Measurements from ENCODE around the gene CHN2.

CHN2 gene

DNA sequence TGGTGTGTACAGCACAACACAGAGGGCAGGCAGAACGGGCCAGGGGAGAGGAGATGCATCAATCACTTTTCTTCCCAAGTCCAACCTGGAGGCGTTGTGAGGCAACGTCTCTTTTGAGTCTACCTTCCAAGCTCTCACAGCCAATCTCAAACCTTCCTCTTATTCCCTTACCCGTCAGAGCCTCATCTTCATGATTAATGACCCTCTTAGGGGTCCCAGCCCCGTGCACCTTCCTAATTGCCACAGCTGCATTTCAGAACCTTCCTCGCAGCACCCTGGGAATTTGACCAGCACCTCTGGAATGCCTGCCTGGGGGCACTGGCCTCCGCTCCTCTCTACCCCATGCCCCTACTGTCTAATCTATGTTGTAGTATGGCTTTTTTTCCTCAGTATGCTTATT, 199.7 kb downstream of the CHN2 start:
- DNase-seq (ENCODE audit: low read depth in 2 of 2) = no peak

DNA sequence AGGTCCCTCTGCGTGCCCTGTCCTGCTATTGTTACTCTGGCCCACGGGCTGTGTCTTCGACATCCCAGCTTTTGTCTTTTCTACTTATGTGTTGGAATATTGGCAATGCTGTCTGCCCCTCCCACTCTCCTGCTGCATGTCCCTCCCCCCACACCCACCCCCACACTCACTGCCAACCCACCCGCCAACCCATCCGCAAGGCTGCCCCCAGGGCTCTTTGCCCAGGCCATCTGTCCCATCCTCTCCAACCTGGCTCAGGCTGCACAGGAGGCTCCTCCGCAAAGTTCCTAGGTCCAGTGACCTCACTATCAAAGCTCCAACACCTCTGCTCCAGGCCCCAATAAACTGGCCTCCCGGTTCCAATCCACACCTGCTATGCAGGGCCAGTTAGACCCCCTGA, 202.0 kb downstream of the CHN2 start:
- DNase-seq (ENCODE audit: low read depth in 2 of 2) = no peak

DNA sequence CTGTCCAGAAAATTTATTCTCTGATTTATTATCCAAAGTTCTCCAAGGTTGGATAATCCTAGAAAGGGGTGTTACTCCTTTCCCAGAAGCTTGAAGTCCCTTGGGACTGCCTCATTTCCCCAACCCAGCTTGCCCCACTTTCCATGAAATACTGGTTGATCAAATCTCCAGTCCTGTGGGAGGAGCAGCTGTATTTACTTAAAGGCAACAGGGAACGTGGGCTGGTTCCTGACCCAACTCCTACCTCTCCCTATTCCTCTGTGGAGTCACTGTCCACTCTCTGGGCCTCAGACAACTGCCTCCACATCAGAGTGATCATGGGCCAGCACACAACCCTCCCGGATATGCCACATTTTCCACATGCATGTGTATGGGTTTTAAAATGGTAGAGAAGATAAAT, 202.8 kb downstream of the CHN2 start:
- DNase-seq (ENCODE audit: low read depth in 2 of 2) = no peak

DNA sequence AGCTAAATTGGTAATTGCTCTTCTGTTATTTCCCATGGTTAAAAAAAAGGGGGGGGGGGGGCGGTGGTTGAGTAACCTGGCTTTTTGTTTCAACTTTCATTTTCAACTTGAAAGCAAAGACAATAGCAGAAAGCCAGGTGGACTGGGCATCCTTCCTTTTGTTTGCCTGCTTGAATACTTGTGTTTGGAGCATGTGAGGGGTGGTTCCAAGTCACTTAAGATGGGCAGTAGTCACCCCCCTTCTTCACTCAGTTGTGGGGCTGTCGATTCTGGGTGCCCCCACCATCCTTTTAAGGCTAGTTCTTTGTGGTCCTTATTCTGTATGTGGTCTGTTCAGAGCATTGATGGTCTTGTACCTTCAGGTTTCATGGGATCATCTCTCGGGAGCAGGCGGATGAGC, 203.4 kb downstream of the CHN2 start:
- DNase-seq (ENCODE audit: low read depth in 2 of 2) = no peak

DNA sequence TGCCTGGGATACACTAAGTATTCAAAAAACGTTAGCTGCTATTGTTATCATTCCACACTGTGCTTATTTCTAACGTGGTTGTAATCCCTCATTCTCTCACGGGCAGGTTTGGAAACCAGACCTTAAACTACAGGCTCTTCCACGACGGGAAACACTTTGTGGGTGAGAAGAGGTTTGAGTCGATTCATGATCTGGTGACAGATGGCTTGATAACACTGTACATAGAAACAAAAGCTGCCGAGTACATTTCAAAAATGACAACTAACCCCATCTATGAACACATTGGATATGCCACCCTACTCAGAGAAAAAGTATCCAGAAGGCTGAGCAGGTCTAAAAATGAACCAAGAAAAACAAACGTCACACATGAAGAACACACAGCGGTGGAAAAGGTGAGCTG, 205.9 kb downstream of the CHN2 start:
- DNase-seq (ENCODE audit: low read depth in 2 of 2) = no peak

DNA sequence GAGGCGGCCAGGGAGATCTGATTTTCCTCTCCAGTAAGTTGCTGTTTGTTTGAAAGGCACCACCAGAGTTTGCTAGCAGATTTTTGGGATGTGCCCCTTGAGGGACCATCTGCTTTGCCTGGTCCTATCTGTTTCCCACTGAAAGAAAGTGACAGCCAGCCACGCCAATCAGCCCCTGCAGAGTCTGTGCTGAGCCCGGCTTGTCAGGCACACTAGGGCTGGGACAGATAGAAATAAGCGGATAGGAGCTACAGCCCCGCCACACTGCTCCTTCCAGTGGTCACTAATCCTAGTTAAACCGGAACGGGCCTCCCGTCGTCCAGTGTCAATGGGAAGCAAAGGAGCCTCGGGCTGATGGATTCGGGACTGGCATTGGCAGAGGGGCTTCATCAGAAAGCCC, 207.2 kb downstream of the CHN2 start:
- no peak for DNase-seq (ENCODE audit: low read depth in 2 of 2)

DNA sequence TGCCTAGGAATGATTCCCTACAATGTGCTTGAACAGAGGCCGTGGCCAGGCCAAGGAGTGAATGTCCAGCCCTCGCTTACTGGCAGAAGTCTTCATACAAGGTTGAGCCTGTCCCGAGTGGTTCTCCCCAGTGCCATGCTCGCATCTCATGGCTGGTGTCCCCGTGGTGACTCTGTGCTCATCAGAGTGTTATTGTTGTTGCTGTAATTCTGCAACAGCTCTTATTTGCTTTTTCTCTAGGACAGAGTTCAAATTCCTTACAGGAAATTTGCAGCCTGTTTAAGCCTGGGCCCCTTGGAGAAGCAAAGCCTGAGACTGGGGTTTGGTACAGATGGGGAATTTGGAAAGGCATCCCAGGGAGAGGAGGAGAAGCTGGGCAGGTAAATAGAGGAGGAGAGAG, 211.3 kb downstream of the CHN2 start:
- no peak for DNase-seq (ENCODE audit: low read depth in 2 of 2)

DNA sequence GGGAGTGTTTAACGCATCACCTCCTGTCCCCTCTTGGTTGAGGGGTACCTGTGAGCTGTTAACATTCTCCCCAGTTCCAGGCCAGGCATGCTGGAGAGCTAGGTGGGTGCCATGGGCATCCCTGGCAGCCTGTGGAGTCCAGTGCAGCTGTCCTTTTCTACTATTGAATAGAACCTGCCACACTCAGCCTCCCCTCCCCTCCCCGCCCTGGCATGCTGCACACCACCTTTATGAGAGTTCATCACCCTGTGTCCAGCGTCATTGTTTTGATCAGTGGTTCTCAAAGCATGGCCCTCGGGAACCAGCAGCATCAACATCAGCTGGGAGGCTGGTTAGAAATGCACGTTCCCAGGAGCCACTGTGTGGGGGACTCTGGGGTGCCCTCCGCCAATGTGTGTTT, 211.8 kb downstream of the CHN2 start:
- no peak for DNase-seq (ENCODE audit: low read depth in 2 of 2)

DNA sequence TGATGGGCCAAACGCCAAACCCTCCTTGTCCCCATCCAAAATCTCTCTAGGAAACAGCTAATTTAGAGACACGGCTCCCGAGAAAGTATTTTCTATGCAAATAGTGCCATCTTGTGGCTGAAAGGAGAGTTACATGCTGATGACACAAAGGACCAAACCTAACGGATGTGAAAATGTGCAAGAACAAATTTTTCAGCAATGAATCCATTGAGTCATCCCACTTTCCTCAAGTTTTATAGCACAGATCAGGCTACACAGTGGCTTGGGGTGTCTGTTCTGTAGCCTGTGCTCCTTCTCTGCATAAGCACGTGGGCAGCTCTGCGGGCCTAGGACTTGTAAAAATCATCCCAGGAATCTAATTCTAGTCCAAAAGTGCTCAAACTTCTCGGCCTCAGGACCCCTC, 214.3 kb downstream of the CHN2 start:
- peak; percentile 73 to 78 for DNase-seq (ENCODE audit: low read depth in 2 of 2)

DNA sequence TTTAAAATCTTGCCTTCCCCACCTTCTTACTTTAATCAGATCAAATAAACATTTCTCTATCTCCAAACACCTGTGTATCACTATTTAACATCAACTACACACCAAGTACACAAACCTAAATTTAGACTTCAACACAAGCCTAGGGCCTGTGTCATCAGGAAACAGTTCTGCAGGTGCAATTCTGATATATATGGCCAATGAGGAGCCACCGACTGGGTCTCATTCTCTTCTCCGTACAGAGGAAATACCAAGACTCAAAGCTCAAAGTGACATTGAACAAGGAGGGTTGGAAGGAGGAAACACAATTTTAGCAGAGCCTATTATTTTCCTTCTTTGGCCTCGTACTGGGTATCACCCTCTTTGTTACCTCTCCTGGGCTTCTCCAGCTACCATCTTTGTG, 216.4 kb downstream of the CHN2 start:
- no peak for DNase-seq (ENCODE audit: low read depth in 2 of 2)

DNA sequence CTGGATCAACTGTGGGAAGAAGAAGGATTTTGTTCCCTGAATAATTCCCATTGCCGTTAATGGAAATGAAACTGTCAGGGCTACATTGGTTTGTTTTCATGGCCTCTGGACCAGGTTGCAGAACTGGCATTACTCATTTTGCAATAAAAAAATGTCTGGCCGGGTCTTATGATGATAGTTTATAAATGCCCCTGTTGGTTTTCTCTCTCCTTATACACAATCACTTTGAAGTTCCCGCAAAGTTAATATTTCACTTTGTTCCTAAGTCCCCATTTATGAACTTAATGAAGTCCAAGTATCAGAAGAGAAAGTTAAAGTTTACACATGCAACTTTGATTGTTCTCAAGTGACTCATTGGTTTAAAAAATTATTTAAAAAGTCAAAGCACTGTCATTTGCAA, 218.3 kb downstream of the CHN2 start:
- no peak for DNase-seq (ENCODE audit: low read depth in 2 of 2)

DNA sequence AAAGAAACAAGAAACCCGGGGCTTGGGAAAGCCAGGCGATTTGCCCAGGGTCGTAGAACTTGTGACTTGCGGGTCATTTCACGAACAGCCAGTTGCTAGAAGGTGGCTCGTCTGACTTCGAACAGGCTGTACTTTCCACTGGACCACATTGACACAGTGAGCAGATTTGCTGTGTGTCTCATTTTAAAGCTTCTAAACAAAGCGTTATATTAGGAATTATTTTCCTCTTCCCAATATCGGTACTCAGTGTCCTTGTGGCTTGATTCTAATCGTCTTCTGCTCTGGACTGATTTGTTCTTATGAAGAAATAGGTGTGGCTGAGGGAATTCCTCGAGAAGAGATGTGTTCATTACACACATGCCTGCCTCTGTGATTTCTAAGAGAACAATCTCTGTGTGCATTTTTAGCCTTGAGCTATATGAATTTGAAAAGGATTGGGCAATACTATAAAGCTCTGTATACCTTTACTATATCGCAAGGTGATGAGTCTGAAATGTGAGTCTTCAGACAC, 219.1 kb downstream of the CHN2 start:
- DNase-seq (ENCODE audit: low read depth in 2 of 2) = no peak

DNA sequence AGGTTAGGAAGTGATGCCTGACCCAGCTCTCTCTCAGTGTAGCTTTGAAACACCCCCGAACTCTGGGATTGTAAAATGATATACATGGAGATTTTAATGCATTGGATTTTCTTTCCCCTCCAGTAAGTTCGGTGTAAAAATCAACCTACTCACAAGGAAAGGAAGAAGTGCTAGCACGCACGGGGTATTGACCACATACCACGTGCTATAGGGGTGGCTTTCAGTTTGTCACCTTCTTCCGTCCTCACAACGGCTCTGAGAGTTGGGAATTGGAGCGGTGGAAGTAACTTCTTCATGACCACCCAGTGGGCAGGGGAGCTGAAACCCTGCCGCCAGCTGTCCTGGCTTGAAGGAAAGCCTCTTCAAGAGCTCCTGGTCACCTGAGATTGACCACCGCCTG, 219.6 kb downstream of the CHN2 start:
- DNase-seq (ENCODE audit: low read depth in 2 of 2) = no peak

DNA sequence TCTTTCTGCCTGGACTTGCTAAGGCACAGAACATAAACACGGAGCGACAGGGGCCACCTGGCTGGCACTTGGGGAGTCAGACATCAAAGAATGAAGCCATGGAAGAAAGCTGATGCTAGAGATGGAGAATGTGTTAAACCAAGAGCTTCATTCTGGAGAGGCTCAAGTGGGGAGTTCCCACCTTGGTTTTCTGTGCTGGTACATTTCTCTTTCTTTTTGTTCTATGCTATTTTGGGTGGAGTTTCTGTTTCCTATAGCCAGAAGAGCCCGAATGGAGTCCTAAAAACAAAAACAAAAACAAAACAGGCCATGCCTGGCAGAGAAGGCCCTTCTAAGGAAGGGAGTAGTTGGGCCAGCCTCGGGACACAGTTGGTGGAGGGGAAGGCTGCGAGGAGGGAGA, 220.6 kb downstream of the CHN2 start:
- no peak for DNase-seq (ENCODE audit: low read depth in 2 of 2)

DNA sequence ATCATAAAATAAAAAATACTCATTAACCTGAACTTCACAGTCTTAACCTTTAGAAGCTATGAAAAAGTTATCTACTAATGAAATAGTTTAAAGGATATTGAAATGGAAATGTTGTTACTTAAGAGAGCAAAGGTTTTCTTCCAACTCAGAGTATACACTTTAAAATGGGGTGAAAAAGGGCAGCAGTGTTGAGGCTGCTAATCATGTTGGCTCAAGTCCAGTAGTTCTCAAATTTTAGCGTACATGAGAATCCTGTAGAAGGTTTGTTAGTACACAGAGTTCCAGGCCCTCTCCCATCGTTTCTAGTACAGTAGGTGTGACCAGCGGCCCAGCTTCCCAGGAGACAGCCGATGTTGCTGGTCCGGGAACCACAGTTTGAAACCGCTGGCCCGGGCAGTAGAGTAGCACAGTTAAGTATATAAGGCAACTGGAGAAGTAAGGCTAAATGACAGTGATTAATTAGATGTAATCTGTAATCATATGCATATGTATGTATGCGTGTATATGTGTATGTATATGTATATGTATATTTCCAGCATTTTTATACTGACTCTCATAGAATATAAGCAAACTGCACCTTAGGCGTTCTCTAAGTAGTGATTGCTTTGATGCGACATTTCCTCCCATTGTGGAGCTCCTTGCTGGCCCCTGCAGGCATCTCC, 221.8 kb downstream of the CHN2 start:
- no peak for DNase-seq (ENCODE audit: low read depth in 2 of 2)

DNA sequence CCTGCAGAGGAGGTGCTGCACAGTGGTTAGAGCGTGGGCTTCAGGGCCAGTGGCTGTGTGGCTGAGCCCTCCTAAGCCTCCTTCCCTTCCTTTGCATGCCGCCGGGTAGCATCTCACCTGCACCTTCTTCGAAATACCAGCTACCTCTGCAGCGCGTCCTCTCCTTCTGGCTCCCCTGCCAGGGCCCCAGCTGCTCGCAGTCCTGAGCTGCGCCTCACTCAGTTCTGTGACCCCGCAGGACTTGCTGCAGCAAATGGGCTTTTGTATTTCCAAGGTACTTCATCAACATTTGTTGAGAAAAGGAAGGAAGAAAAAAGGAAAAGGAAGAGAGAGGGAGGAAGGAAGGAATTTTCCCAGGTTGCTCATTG, 222.3 kb downstream of the CHN2 start:
- no peak for DNase-seq (ENCODE audit: low read depth in 2 of 2)

DNA sequence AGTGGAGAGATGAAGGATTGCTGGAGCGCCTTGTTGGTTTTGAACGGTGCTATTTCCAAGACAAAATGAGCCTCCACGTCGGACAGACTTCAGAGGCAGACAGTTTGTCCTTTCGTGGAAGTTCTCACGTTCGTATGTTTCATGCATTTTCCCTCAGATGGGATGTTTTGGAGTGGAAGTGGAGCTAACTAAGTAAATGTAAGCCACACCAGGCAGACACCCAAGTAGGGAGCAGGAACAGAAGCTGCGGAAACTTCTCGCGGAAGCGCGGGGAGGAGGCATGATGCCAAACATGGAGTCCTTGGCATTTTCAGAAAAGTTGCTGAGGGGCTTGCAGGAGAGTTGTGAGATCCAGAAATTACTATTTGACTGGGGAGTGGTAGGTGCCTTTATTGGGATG, 223.5 kb downstream of the CHN2 start:
- DNase-seq (ENCODE audit: low read depth in 2 of 2) = no peak

DNA sequence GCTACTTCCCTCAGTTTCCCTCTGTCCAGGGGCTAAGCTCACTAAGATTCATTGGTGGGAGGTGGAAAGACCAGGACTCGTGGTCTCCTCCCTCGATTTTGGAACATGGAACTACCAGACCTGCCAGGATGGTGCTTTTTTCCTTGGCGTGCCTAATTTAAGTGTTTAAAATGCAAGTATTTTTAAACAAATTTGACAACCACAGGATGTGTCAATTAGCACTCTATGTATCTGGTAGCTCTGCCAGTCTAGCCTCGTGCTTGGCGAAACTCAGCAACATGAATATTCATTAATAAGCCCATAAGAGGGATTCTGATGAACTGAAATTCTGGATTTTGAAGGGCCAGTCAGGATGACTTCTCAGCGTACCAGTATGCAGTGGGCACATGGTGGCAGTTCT, 224.1 kb downstream of the CHN2 start:
- no peak for DNase-seq (ENCODE audit: low read depth in 2 of 2)

DNA sequence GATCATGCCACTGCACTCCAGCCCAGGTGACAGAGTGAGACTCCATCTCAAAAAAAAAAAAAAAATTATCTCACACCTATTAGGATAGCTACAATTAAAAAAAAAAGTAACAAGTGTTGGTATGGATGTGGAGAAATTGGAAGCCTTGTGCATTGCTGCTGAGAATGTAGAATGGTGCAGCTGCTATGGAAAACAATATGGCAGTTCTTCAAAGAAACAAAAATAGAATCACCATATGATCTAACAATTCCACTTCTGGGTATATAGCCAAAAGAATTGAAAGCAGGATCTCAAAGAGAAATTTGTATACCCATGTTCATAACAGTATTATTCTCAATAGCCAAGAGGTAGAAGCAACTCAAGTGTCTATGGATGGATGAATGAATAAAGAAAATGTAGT, 225.4 kb downstream of the CHN2 start:
- DNase-seq (ENCODE audit: low read depth in 2 of 2) = no peak

DNA sequence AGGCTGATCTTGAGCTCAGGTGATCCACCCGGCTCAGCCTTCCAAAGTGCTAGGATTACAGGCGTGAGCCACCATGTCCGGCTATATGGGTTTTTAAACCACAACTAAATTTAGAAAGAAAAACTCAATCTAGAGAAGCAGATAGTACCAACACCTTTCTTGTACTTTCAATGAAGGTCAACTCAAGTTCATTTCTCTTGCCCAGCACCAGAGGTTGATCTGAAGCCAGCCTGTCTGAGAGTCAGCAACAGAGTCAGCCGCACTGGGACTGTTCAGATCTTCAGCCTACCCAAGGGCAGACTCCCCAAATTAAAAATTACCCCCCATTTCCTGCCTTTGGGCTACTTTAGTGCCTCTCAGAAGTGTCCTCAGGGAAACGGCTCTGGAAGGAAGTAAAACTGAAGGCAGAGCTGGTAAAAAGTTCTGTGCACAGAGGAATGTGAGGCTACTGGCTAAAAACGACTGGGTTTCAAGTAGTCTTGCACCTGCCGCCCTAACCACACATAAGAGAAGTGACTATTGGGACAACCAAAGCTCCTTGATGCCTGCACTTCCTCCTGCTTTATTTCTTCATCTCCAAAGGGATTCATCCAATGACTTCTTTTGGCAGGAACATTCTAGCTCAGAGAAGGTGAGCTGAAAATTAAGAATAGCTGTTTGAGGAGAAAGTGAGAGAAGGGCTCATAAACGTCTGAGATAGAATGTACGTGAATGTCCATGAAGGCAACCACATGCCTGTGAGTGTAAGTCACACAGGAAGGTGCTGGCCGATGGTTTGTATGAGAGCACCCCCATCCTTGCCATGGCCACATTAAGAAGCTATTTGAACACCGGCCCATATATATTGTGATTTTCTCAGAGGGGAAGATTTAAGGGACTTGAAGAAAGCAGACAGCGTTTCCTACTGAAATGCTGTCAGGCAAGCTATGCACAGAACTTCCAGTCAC, 226.7 kb downstream of the CHN2 start:
- no peak for DNase-seq (ENCODE audit: low read depth in 2 of 2)

DNA sequence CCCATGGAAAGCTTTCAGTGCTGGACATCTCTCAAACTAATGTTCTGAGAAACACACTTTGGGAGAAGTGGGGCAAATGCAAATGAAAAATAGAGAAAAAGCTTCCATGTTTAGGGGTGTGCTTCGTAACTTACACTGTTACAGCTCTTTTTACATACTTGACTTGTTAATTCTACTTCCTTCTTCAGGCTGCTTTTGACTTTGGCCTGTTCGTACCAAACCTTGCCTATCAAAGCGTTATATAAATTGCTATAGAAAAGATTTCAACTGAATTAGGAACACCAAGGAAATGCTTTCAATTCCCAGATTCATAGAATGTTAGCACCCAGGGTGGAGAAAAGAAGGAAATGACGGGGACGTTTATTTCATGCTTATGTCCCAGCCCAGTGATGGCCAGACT, 228.3 kb downstream of the CHN2 start:
- DNase-seq (ENCODE audit: low read depth in 2 of 2) = no peak

DNA sequence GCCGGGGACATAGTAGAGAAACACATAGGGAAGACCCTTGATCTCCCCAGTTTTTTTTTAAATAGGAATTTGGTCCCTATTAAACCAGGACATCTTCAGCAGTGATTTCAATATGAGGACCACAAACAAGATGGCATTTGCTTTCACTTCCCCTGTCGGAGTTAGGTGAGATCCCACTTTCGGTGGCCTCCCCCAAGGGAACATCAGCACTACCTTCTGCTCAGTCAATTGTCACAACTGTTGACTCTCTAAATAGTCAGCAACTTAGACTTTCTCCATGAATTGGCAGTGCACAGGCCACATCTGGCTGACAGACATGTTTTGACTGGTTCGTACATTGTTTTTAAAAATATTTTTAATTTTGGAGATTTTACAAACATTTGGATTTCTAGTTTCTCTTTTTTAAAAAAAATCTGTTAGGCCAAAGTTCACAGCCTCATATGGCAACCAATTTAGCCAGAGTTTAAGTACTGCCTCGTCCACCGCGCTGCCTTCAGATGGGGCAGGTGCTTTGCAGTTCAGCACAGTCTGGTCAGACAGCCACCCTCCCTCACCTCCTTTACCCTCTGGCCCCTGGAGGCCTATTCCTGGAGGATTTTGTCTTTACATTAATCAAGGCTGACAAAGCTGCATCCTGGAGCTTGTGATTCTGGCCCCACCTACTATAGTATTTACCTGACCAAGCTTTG, 229.9 kb downstream of the CHN2 start:
- no peak for DNase-seq (ENCODE audit: low read depth in 2 of 2)

DNA sequence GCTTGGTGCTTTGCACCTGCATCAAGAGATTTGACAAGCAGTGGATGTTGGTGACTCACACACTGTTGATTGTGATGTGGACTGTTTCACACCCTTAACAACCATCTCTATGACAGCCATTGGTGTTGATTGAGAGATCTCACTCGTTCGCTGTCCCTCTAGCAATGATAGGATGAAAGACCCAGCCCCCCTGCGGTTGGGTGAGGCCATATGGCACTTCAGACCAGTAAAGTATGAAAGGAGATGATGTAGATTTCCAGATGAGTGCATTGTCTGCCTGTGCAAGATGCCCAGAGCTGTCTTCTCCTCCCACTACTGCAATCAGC, 230.4 kb downstream of the CHN2 start:
- no peak for DNase-seq (ENCODE audit: low read depth in 2 of 2)

Data from fibroblast of skin of left quadriceps (primary cell).